ENCODE data around the gene PTPRF. TPM values are rescaled to one million over a fixed set of nuclear protein-coding genes. Genes with fewer than 3 reads are reported as not detected.
"Not testable (repeated sequence)": the region's sequence is repeated elsewhere in the genome, so short reads cannot be mapped to it uniquely, and the experiment has no call there.

PTPRF gene
- total RNA-seq, 1 donor from 2014 or later, result 290 TPM

DNA sequence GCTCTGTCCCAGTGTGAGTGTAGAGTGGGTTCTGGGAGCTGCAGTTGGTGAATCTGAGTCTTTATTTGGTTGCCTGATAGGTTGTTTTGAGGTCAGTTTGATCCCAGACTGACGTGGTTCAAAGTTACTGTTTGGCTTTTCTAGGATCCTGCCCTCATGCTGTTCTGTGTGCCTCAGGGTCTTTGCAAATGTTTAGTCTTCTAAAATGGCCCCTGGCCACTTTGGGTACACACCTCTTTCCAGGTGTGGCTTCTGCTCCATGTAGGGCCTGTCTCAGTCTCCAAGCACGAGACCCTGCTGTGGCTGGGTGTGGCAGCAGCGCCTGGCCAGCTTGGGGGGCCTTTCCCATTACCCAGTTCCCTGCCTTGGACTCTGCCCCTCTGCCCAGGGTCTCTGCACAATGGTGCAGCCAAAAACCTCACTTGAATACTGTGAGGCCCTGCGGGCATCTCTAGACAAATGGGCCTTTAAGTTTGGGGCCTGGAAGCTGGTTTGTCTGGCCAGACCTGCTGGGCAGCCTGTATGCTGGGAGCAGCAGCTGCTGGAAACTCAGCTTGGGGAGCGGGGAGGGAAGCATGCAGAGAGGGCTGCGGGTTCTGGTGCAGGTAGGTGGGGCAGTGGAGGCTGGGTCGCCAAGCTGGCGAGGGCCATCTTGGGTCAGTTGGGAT lies 5.6 kb downstream of the PTPRF start:
- no peak for DNase-seq (ENCODE audit: low spot score)
- ATAC-seq, result no peak

DNA sequence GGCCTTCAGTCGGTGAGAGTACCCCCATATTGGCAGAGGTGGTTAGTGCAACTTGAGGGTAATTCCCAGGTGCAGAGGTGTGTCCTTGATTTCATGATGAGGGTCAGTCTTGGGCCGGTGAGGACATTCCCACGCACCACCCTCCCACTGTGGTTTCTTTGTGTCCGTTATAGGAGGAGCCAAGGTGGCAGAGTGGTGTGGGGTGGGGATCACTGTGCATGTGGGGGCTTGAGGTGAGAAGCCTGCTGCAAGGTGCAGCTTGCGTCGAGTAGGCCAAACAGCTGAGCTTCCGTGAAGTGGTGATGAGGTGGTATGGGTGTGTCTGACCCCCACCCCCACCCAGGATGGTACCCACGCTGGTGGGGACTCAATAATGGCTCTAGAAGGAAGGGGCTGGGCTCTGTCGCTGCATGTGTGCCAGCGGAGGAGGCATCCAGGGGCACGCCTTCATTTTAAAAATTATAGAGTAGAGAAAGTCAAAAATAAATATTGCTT lies 6.2 kb downstream of the PTPRF start:
- no peak for DNase-seq (ENCODE audit: low spot score)
- no peak for ATAC-seq

GRCh38 chr1:43537423-43538142 lies 6.9 kb downstream of the PTPRF start:
- peak; percentile 87 for DNase-seq (ENCODE audit: low spot score)
- peak; percentile 67 for ATAC-seq

GRCh38 chr1:43538143-43538487 lies 7.4 kb downstream of the PTPRF start:
- DNase-seq (ENCODE audit: low spot score) (no peak), ATAC-seq (no peak)

GRCh38 chr1:43538969-43539368 lies 8.3 kb downstream of the PTPRF start:
- ATAC-seq, result no peak
- DNase-seq (ENCODE audit: low spot score), result no peak

- DNase-seq (ENCODE audit: low spot score) (no peak), ATAC-seq (no peak)
These were observed 9.2 kb downstream of the PTPRF start for GRCh38 chr1:43539726-43540434.

DNA sequence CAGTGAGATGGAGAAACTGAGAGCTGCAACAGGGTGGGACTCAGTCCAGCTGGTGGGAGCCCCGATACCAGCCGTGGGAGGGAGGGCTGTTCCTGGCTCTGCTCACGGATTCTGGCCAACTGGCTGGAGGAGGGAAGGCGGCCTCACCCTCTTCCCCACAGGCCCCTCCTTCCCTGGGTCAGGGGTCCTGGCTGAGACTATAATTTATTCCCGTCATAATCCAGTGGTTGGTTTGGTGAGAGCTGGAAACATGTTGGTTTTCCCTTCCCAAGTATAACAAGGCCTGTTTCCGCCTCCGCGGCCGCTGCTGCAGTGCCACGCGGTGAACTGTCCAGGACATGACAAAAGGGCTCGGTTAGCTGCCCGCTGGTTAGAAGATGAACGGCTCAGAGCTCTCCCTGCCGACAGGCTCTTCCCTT lies 10.0 kb downstream of the PTPRF start:
- peak; percentile 13 for ATAC-seq

GRCh38 chr1:43541141-43541540 lies 10.5 kb downstream of the PTPRF start:
- no peak for DNase-seq (ENCODE audit: low spot score)
- ATAC-seq, result no peak

More for the DNA sequence above, 10.0 kb downstream of the PTPRF start:
- peak; percentile 66 for DNase-seq (ENCODE audit: low spot score)

- peak; percentile 95 for DNase-seq (ENCODE audit: low spot score)
- ATAC-seq, result peak; percentile 66
These were observed 11.2 kb downstream of the PTPRF start for GRCh38 chr1:43541721-43542401.

GRCh38 chr1:43542527-43543458 lies 12.1 kb downstream of the PTPRF start:
- DNase-seq (ENCODE audit: low spot score) (no peak), ATAC-seq (no peak)

- DNase-seq (ENCODE audit: low spot score) (no peak), ATAC-seq (no peak)
These were observed 12.9 kb downstream of the PTPRF start for GRCh38 chr1:43543567-43543966.

DNA sequence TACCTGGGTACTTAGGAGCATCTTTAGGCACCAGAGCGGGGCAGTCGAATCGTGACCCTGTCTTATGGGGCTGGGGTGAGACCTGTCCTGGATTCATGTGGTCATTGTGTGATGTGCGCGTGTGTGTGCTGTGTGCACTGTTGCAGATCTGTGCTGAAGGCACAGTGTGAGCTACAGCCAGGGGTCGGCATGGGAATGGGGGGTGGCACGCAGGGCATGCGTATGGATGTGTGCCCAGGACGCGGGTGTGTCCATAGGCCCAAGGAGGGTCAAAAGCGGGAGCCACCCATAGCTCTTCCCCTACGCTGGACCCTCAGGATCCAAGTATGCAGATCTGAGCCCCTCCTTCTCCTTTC lies 14.6 kb downstream of the PTPRF start:
- DNase-seq (ENCODE audit: low spot score) (no peak), ATAC-seq (peak; percentile 0)

- ATAC-seq, result peak; percentile 59
- peak; percentile 99 for DNase-seq (ENCODE audit: low spot score)
These were observed 15.2 kb downstream of the PTPRF start for GRCh38 chr1:43545695-43546387.

DNA sequence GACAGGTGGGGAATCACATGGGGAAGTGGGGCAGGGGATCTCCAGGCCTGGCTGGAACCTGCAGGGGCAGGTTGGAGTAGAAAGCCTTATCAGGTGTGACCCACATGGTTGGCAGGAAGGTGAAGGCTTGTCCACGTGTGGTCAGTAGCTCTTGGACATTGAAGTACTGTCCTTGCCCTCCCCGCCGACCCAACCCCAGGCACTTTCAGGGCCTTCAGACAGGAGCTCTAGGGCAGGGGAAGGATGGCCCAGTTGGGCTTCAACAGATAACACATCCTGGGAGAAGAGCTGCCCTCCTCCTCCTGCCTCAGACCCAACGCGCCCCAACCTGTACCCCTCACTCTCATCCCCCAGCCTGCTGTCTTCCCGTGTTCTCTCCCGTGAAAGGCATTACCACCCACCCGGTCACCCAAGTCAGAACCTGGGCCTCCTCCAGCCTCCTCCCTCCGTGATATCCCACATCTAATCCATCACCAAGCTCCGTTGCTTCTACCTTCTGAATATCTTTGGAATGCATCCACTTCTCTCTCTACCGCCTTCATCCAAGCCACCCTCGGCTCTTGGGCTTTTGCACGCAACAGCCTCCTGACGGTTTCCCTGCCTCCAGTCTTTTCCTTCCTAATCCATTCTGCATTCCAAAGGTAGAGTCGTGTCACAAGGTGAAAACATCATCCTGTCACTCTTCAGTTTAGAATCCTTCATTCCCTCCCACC lies 15.9 kb downstream of the PTPRF start:
- DNase-seq (ENCODE audit: low spot score) (no peak), ATAC-seq (no peak)

DNA sequence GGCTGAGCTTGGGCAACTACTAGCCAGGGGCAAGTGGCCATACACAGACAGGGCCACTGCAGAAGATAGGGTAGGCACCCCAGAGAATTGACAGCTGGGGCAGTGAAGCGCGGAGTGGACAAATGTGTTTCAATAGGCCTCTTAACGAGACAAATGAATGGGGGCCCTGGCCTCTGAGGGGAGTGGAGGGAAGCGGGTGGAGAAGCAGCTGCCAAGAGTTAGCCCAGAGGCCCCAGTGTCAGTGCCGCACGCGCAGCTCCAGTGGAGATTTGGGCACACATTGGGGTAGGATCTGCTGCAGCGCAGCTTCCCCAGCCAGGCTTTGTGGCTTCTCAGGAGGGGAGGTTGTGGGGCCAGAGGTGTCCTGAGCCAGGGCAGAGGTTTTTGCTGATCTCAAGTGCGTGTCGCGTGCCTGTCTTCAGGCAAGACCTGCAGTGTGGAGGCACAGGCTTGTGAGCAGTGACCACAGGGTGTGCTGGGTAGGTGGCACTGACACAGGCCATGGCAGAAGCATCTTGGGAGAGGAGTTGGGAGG lies 16.9 kb downstream of the PTPRF start:
- DNase-seq (ENCODE audit: low spot score) (no peak), ATAC-seq (no peak)

DNA sequence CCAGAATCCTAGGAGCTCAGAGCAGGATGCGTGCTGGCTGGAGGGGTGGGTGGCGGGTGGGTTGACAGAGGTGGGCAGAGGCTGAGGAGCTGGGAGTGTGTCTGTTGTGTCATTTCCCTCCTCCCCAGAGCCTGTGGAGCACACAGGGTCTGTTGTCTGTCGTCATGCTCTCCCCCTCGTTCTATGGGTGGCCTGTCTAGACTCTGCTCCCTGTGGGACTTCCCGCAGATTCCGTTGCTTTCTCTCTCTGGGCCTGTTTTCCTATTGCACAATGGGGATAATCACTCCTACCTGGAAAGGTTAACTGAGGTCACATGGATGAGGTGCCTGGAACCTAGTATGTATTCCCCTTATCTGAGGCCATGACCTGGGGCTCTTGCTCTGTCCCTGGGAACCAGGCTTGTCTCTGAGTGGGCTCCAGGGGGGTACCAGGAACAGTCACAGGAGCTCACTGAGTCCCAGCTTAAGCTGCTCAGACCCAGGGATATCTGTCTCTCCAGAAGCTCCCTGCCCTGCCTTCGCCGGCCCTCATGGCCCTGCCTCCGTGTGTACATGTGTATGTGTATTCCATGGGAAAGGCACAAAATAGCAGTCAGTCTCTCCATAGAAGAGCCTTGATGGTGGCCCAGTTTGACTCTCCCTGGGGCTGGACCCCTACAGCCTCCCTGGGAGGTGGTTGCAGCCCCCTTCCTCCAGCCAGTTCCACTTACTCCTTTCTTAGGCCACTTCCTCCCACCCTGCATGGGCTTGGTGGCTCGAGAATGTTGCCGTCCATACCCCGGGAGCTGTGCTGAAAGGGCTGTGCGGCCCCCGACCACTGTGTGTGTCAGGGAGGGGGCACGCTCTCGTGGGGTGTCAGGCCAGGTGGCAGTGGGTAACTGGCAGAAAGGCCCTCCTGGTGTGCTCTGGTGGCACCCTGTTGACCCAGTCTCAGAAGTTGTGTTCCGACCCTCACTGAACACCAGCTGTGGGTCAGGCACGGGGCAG lies 17.9 kb downstream of the PTPRF start:
- ATAC-seq (peak; percentile 25), DNase-seq (ENCODE audit: low spot score) (peak; percentile 86)

- not testable (repeated sequence) for ATAC-seq; DNase-seq (ENCODE audit: low spot score)
These were observed 18.7 kb downstream of the PTPRF start for GRCh38 chr1:43549394-43549793.
